Ishikawa (cell line): Measurements from ENCODE around the gene GDPD5.

Experiments
- CEBPB ChIP-seq: IDR thresholded peaks from 2 replicates; pipeline ENCODE4 v1.6.1; 2012
- CREB1 ChIP-seq: IDR thresholded peaks from 2 replicates; pipeline ENCODE4 v1.6.1; 2012; ENCODE audit warnings: low read depth
- EGR1 ChIP-seq: IDR thresholded peaks from 2 replicates; pipeline ENCODE4 v1.6.1; 2012
- EP300 ChIP-seq: IDR thresholded peaks from 2 replicates; pipeline ENCODE4 v1.6.1; 2012; ENCODE audit warnings: borderline replicate concordance
- FOXM1 ChIP-seq: IDR thresholded peaks from 2 replicates; pipeline ENCODE4 v1.6.1; 2012; ENCODE audit warnings: low read depth, borderline replicate concordance
- NFIC ChIP-seq: IDR thresholded peaks from 2 replicates; pipeline ENCODE4 v1.6.1; 2012
- RAD21 ChIP-seq: IDR thresholded peaks from 2 replicates; pipeline ENCODE4 v1.6.1; 2012; ENCODE audit warnings: low read depth
- TAF1 ChIP-seq: IDR thresholded peaks from 2 replicates; pipeline ENCODE4 v1.6.1; 2012; ENCODE audit warnings: low read depth, mild to moderate bottlenecking
- TCF12 ChIP-seq: IDR thresholded peaks from 2 replicates; pipeline ENCODE4 v1.6.1; 2012; ENCODE audit warnings: low read depth
- TEAD4 ChIP-seq: IDR thresholded peaks from 2 replicates; pipeline ENCODE4 v1.6.1; 2012
- YY1 ChIP-seq: IDR thresholded peaks from 2 replicates; pipeline ENCODE4 v1.6.1; 2012; ENCODE audit warnings: low read depth
- ZBTB7A ChIP-seq: IDR thresholded peaks from 2 replicates; pipeline ENCODE4 v1.6.1; 2012; ENCODE audit warnings: low read depth
- TF ChIP-seq, protein P1 (sequence below): IDR thresholded peaks from 2 replicates; pipeline ENCODE4 v1.6.1; 2012
- TF ChIP-seq, protein P2 (sequence below): IDR thresholded peaks from 2 replicates; pipeline ENCODE4 v1.6.1; 2012; ENCODE audit warnings: low read depth, mild to moderate bottlenecking
- TF ChIP-seq, protein P3 (sequence below): IDR thresholded peaks from 2 replicates; pipeline ENCODE4 v1.6.1; 2012

GDPD5 gene

DNA sequence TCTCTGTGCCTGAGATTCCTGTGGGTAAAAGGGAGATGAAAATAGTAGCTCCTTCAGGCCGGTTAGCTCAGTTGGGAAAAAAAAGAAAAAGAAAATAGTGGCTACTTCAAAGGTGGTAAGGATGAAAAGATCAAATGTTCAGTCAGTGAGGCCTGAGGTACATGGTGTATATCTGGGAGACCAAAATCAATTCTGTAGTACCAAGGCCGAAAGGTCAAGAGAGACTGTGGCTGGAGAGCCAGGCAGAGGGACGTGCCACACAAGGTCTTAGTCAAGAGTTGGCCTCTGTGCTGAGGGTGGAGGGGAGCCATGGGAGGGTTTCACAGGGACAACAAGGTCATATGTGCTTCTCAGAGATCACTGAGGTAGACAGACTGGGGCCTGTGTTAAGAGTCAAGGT is 4.8 kb upstream of the GDPD5 start:
- no peak for TF ChIP-seq FOXM1
- no peak for TF ChIP-seq YY1
- TF ChIP-seq, protein P1, sequence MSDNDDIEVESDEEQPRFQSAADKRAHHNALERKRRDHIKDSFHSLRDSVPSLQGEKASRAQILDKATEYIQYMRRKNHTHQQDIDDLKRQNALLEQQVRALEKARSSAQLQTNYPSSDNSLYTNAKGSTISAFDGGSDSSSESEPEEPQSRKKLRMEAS = no peak
- no peak for TF ChIP-seq CEBPB
- no peak for TF ChIP-seq CREB1
- TF ChIP-seq, protein P2, sequence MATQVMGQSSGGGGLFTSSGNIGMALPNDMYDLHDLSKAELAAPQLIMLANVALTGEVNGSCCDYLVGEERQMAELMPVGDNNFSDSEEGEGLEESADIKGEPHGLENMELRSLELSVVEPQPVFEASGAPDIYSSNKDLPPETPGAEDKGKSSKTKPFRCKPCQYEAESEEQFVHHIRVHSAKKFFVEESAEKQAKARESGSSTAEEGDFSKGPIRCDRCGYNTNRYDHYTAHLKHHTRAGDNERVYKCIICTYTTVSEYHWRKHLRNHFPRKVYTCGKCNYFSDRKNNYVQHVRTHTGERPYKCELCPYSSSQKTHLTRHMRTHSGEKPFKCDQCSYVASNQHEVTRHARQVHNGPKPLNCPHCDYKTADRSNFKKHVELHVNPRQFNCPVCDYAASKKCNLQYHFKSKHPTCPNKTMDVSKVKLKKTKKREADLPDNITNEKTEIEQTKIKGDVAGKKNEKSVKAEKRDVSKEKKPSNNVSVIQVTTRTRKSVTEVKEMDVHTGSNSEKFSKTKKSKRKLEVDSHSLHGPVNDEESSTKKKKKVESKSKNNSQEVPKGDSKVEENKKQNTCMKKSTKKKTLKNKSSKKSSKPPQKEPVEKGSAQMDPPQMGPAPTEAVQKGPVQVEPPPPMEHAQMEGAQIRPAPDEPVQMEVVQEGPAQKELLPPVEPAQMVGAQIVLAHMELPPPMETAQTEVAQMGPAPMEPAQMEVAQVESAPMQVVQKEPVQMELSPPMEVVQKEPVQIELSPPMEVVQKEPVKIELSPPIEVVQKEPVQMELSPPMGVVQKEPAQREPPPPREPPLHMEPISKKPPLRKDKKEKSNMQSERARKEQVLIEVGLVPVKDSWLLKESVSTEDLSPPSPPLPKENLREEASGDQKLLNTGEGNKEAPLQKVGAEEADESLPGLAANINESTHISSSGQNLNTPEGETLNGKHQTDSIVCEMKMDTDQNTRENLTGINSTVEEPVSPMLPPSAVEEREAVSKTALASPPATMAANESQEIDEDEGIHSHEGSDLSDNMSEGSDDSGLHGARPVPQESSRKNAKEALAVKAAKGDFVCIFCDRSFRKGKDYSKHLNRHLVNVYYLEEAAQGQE = no peak
- no peak for TF ChIP-seq RAD21
- TF ChIP-seq NFIC = no peak
- no peak for TF ChIP-seq EP300
- TF ChIP-seq ZBTB7A = no peak
- TF ChIP-seq TEAD4 = no peak
- TF ChIP-seq TCF12 = no peak
- TF ChIP-seq, protein P3, sequence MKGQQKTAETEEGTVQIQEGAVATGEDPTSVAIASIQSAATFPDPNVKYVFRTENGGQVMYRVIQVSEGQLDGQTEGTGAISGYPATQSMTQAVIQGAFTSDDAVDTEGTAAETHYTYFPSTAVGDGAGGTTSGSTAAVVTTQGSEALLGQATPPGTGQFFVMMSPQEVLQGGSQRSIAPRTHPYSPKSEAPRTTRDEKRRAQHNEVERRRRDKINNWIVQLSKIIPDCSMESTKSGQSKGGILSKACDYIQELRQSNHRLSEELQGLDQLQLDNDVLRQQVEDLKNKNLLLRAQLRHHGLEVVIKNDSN = no peak
- no peak for TF ChIP-seq EGR1
- no peak for TF ChIP-seq TAF1

DNA sequence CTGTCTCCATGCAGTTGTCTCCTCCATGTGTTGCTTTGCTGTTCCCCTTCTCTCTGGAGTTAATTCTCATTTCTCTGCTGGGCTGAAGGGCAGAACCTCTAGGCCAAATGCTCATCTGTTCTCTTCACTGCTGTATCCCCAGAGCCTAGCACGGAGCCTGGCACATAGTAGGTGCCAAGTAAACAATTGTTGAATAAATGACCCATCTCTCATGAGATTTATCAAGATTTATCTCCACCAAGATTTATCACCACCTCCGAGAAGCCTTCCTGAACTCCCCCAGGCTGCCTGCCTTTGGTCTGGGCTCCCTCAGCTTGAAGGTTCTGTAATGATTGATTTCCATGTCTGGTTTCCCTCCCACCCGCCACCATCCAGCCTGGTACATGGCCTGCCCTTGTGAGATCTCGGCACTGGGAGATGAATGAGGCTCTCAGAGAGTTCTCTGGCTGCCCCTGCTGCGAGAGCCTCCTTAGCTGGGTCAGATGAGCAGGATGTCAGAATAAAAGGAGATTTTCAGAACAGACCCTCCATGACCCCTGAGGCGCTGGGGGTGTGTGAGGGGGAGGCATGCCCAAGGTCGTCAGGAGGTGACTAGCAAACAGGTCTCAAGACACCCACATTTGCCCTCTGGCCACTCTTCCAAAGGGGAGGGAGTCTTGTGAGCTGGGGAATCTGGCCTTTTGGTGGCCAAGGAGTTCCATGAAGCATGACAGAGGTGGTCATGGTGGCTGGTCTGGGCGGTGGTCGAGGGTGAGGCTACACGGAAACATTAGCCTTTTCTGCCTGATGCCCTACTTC is 2.4 kb upstream of the GDPD5 start:
- TF ChIP-seq FOXM1 = no peak
- no peak for TF ChIP-seq NFIC
- no peak for TF ChIP-seq EGR1
- TF ChIP-seq, protein P3 = no peak
- TF ChIP-seq TCF12 = no peak
- no peak for TF ChIP-seq TAF1
- no peak for TF ChIP-seq RAD21
- no peak for TF ChIP-seq EP300
- no peak for TF ChIP-seq CEBPB

DNA sequence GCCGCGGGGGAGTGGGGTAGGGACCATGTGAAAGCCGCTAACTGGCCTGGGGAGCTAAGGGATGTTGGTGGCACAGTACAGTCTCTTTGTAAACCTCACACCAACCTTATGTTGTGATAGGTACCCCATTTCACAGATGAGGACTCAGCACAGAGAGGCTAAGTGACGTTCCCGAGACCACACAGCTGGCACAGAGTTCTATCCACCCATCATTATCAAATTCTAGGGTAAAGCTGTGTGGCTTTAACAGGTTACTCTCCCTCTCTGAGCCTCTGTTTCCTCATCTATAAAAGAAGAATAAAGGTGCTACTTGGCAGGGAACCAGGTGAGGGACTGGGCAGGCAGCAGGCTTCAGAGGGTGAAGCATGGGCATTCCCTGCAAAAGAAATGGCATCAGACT is 1.4 kb upstream of the GDPD5 start:
- TF ChIP-seq EGR1 (no peak), TAF1 (no peak), EP300 (no peak), CEBPB (no peak), RAD21 (no peak)
- TF ChIP-seq, protein P1 = no peak

DNA sequence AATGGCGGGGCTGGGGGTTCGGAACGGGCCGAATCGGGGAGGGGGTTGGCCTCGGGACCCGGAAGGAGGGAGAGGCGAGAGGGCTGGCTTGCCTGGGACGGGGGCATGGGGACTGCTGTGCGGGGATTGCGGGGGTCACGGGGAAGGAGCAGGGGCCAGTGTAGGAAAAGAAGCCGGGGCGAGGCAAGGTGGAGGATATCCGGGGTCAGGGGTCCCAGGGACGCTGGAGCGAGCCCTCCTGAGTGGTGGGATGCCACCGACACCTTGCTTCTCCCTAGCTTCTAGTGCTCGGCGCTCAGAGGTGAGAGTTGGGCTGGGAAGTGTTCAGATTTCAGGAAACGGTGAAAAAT is 426 bp upstream of the GDPD5 start:
- TF ChIP-seq ZBTB7A (peak; percentile 65; the same call in 1 of the 2 replicates), NFIC (no peak)
- TF ChIP-seq, protein P1 = no peak

DNA sequence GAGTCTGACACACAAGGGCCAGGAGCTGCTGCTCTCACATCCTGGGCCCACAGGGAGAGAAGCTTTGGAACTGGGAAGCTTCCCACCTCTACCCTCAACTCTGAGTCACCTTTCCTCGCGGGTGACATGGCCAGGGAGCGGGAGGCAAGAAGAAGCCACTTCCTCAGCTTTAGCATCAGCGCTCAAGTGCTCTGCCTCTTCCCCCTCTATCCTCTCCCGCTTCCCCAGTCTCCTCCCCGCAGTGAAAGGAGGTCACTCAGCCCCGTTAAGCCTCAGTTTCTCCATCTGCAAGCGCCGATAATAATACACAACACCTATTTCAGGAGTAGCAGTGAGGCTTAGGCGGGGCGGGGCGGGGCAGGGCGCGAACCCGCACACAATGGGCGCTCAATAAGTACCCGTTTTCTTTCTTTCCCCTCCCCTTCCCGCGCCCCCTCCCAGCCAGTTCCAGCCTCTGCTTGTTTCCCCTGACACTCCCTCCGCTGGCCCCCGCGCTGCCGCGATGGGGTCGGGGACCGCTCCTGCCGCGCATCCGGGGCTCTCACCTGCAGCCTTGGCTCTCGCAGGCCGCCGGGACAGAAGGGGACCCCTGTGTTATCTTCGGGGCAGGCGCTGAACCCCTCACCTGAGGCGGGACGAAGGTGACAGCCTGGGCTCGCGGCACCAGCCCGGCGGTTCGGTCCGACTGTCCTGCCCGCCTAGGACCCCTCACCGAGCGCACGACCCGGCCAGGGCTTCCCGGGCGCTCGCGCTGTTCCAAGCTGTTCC is 892 bp downstream of the GDPD5 start:
- TF ChIP-seq YY1 = no peak
- no peak for TF ChIP-seq CREB1
- peak; percentile 6; the same call in 1 of the 2 replicates for TF ChIP-seq TAF1
- TF ChIP-seq NFIC = no peak
- no peak for TF ChIP-seq TCF12
- no peak for TF ChIP-seq FOXM1
- TF ChIP-seq ZBTB7A = peak; percentile 85; the same call in 1 of the 2 replicates
- no peak for TF ChIP-seq EGR1

DNA sequence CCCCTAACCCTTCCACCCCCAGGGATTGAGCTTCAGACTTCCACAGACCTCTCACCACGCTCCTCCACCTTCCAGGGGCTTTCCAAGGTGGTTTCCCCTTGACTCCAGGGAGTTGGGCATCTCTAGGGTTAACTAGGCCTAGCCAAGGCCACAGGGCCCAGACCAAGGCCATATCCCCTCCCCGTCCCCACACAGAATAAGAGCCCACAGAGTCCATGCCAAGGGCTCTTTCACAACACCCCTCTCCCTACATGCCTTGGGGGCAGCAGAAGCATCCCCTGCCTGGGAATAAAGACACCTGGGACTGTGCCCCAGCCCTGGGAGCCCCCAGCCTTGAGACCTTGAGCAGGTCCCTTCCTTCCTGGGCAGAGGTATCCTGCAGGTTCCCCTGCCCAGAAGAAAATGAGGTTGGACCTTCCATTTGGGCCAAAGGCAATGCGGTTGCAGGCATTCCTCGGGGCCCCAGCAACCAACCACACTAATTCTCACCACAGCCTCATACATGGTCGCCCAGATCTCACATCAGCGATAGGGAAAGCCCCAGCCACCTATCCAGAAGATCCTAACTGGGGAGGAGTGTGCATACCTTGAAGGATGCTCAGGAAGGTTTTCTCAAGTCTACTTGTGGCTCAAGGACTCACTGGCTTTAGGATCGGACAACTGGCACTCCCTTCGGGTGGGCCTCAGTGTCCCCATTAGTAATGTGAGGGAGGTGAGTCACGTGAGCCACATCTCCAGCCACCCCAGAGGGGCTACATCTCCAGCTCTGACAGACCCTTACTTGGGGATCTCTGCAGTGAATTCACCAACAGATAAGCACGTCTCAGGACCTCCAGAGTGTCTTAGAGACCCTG is 1.7 kb downstream of the GDPD5 start:
- TF ChIP-seq YY1 = no peak

DNA sequence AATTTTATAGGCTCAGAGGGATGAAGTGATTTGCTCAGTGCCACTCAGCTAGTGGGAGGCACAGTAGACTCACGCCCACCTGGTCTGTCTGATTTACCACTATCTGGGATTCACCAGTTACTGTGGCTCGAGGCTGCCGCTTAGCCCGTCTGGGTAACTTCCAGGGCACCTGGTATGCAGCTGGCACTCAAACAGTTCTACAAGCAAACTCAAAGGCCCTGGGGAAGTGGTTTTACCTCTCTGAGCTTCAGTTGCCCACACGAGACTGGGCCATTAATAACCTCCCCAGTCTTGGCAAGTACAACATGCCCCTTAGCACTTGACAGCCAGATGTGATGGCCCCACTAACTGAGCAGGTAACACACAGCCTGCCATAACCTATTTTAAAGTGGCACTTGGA is 2.6 kb downstream of the GDPD5 start:
- TF ChIP-seq YY1 (no peak), TAF1 (no peak)
